CMK (cell line): ENCODE measurements around the gene RSPH6A.

Experiments
- DNase-seq: peaks from one replicate; pipeline ENCODE4 v3.0.0-alpha.2; 2010; ENCODE audit warnings: low read depth

RSPH6A gene

DNA sequence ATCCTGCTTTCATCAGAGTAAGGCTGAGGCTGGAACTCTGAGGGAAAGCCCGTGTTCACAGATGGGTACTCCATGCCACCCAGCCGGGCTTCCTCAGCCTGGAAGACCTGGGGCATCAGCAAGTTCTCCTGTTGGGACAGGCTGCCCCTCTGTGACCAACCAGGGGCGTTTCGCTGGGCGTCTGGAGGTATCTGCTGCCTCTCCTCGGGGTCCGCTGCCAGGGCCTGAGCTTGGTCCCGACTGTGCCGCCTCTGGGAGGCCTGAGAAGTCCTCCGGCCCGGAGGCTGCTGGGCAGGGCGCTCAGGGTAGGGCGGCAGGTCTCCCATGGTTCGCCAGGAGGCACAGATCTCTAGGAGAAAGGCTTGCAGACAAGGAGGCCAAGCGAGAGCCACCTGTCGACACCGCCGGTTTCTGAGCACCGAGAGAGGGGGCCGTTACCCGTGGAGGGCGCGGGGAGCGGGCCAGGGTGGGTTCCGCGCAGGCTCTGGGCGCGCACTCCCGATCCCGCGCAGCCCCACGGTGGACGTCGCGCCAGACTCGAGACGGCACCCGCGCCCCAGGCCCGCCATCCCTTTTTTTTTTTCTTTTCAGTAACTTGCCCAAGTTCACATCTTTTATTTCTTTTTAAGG, at the start of gene RSPH6A:
Gene RSPH6A (minus strand): TSS at position 458 of the 630 bp plus-strand sequence. CDS start 132 bp downstream, at position 326.
- DNase-seq: no peak

DNA sequence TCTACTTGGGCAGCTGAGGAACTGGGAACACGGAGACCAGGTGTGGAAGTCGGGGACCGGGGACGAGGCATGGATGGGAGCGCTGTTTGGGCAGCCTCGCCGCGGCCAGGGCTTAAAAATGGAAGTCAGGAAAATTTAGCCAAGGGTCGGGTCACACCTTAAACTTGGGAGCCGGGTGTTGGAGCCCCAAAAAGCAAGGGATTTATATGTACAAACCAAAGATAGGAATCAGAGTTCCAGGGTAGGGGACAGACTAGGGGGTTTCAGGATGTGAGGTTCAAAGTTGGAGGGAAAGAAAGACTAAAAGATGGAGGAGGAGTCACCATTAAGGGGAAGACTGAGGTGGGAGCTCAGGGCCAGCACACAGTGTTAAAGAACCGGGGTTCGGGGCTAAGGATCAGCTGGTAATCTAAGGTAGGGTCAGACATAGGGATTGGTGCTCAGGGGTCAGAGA, 49.5 kb upstream of the RSPH6A start:
- no peak for DNase-seq

DNA sequence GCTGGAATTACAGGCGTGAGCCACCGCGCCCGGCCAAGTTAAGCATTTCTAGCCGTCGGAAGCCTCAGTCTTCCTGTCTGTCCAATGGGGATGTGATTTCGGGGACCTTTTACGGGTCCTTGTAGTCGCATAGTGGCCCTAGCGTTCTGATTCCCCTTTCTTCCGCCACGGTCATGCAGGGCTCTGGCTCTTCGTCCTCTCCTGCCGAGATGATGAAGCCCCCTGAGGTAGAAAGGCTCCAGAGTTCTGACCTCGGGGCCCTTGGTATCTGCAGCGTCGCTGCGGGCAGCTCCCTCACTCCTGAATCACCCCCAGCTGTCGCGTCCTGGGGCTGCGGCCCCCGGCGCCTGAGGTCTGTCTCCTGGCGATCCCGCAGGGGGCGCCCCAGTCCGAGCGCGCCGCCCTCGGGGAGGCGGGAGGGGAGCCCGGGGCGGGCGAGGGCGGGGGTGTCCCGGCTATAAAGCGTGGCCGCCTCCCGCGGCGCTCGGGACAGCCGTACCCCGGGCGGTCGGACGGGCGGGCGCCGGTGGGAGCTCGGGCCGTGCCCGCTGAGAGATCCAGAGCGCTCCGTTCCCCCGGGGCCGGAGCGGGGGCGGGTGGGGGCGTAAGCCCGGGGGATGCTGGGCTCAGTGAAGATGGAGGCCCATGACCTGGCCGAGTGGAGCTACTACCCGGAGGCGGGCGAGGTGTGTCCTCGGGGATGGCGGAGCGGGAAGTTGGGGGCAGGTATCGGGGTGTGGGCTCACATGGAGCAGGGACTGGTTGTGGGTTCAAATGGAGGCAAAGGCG, 48.9 kb upstream of the RSPH6A start, which contains the start of gene FOXA3:
Gene FOXA3 (plus strand): TSS at position 487 of the 789 bp plus-strand sequence. CDS start 131 bp downstream, at position 618.
- DNase-seq: no peak

DNA sequence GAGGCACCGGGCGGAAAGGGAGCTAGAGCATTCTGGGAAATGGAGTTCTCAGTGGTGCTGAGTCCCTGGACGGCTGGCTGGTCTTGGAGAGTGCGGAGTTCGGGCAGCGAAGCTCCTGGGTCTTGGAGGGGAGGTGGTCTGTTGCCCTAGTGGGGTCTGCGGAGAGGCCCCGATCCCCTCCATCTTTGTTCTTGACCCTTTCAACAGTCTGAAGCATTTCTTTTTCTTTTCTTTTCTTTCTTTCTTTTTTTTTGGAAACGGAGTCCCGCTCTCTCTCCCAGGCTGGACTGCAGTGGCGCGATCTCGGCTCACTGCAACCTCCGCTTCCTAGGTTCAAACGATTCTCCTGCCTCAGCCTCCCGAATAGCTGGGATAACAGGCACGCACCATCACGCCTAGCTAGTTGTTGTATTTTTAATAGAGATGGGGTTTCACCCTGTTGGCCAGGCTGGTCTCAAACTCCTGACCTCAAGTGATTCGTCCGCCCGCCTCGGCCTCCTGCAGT, 48.3 kb upstream of the RSPH6A start:
- DNase-seq: no peak

DNA sequence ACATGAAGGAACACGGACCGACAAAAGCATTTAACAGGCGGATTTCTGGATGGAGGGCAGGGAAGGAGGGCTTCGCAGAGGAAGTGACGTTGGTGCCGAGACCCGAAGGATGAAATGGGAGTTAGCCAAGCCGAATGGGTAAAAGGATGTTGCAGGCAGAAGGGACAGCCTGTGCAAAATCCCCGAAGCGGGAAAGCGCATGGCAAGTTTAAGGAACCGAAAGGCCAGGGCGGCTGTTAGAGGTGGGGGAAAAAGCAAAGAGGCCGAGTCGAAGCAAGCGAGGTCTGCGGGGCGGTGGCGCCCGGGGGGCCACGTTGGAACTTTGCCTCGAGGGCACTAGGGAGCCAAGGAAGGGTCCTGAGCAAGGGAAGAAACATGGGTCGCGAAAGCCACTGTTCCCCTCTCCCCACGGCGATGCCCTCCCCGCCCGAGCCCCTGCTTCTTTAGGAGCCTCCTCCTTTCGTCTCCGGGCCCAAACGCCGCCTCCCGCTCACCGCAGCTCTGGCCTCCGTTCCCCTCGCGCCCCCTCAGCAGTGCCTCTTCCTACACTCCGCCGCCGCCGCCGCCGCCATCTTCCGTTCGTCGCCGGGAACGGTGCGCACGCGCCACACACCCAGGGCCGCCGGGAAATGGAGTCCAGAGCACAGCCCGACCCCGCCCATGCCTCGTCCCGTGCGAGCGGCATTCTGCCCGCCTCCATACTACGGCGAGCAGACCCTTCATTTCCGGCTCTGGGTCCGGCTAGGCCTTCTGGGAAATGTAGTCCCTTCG, 47.6 kb upstream of the RSPH6A start, which contains the start of gene SYMPK:
Gene SYMPK (minus strand): TSS at position 584 of the 771 bp plus-strand sequence. CDS start 8,652 bp downstream, outside the sequence.
- peak; percentile 97 for DNase-seq

DNA sequence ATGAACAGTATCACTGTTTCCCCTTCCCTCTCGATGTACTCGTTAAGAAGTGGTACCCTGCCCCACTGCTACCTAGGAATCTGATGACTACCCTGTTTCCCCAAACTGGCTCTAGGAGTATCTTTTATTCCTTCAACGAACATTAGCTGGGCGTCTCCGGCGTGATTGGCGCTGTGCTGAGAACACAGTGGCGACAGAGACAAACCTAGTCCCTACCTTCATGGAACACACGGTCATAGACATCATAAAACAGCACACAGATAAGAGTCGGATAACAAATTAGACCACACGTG, 47.1 kb upstream of the RSPH6A start:
- no peak for DNase-seq

DNA sequence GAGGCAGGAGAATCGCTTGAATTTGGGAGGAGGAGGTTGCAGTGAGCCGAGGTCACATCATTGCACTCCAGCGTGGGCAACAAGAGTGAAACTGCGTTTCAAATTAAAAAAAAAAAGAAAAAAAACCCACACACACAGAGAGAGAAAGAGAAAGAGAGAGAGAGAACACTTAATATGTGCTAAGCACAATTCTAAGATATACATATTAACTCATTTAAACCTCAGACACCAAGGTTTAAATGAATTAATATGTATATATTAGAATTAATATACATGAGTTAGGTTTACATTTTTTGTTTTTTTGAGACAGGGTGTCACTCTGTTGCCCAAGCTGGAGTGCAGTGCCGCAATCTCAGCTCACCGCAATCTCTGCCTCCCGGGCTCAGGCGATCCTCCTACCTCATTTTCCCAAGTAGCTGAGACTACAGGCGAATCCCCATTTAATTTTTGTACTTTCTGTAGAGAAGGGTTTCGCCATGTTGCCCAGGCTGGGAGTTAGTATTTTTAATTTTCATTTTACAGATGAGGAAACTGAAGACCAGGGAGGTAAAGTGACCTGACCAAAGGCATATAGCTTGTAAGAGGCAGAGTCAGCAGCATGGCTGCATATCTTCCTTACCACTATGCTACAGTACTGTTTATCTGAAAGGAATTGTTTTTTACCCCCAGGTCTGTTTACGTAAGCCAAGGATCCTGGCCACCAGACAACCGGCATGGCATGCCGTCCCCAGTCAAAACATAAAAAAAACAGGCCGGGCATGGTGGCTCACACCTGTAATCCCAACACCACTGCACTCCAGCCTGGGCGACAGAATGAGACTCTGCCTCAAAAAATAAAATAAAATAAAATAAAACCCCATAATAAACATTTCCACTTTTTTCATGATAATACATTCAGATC, 45.5 kb upstream of the RSPH6A start:
- DNase-seq: no peak

DNA sequence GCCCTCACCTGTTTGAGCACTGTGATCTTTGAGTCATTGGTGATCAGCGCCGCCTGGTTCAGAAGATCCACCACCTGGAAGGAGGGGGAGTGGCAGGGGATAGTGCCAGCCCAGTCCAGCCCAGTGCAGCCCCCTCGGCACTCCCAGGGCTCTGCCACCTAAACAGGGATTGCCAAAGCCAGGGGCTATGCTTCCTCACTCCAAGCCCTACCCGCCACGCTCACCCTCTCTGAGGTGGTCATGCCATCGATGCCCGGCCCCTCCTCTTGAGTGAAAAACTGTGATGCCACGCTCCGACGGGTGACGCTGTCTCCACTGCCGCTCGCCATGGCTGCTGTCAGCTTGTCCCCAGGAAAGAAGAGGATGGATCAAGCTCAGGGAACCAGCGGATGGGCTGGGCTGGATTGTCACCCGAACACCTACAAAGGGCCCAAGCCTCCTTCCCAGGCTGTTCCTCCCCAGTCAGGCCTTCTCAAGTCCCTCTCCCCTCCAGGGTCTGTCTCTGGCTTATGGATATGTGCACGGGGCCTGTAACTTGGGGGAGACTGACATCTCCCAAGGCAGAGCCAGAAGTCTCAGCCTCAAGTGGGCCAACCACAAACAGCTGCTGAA, 39.2 kb upstream of the RSPH6A start:
- DNase-seq: no peak

DNA sequence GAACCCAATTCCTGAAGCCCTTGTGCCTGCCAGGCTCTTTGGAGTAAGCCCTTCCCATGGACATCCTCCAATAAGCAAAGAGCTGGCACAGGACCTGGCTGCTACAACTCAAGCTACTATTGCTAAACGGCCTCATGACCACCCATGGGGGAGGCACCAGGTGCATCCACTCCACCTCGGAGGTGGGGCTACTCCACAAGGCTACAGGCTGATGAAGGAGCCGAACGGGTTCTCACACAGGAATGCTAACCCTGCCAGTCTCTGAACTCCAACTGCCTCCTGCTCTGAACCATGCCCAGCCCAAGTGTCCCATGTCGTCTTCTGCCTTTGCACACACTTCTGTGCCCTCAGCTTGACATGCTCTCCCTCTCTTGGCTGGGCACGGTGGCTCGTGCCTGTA, 37.9 kb upstream of the RSPH6A start:
- no peak for DNase-seq

DNA sequence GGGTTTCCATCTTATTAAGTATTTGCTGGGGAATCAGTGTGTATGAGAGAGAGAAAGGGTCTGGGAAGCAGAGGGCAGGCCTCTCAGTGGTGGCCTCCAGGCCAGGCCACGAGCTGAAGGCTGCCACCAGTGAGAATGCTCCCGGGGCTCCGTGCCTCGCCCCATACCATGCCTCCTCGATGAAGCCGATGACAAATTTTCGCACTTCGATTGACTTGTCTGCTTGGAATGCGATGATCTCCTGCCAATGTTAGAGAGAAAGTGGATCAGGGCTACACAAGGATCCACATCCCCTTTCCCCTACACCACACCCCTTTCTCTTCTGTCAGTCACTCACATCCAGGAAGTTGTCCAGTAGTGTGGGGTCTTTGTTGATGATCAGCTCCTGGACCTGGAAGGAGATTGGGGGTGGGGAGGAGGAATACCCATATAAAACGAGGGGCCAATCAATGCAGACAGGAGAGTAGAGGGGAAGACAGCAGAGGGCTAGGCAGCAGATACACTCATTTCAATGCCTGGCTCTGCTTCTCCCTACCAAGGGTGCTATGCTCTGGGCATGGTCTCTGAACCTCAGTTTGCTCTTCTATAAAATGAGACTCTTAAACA, 37.1 kb upstream of the RSPH6A start:
- no peak for DNase-seq

DNA sequence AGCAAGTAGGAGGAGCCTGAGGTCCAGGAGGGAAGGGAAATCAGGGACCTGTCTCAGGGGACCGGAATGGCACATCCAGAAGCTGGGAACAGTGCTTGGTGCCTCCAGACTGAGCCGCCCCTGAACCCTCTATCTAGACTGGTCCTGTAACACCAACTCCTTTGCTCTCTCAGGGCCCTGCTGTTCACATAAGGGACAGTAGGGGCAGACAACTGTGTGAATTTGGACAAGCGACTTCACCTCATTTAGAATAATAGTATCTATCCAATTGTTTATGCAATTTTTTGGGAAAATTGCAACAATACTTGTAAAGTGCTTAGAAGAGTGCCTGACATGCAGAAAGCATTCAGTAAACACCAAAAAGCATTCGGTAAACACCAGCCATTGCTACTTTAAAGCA, 33.8 kb upstream of the RSPH6A start:
- no peak for DNase-seq

DNA sequence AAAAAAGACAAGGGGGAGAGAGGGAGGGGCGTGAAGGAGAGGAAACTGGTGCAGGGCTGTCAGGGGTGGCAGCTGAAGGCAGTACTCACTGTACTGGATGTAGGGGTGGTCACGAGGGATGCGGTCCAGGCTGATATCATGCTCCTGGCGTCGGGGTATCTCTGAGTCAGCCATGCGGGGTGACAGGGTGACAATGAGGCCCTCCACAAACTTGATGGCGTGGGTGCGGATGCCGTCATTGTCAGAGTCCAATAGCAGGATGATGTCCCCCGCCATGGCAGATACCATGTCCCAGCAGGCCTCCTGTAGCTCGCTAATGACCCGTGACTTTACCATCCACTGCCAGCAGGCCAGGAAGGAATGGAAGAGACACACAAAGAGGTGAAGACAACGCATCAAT, 32.6 kb upstream of the RSPH6A start:
- DNase-seq: no peak

DNA sequence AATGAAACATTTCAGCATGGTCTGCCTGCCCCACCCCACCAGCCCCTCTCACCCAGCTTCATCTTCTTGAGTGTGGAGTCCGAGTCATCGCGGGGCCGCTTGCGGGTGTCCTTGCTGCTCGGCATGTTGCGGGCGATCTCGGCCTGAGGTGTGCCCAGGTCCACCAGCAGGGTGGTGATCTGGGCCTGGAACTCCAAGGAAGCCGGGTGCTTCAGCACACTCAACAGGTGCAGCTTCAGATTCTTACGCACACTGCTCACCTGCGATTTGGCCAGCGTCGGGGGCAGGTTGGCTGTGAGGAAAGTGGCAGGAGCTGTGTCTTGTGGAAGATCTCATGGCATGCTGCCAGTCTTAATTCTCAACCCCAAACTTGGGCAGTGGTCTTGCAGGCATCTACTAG, 27.1 kb upstream of the RSPH6A start:
- DNase-seq: no peak

DNA sequence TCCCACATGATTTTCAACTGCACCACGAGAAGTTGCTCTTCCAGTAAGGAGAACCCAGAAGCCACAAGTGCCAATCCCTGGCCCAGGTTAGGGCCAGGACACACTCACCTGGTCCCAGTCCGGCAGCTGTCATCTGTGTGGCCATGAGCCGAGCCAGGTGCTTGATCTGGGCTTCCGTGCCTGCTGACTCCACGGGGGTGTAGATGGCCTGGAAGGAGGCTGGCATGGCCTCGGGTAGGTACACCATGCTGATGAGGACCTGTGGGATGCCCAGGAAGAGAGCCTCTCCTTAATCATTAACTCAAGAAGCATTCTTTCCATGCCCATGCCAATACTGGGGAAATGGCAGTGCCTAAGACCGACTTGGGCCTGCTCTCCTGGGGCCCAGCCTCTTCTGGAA, 19.9 kb upstream of the RSPH6A start:
- no peak for DNase-seq

DNA sequence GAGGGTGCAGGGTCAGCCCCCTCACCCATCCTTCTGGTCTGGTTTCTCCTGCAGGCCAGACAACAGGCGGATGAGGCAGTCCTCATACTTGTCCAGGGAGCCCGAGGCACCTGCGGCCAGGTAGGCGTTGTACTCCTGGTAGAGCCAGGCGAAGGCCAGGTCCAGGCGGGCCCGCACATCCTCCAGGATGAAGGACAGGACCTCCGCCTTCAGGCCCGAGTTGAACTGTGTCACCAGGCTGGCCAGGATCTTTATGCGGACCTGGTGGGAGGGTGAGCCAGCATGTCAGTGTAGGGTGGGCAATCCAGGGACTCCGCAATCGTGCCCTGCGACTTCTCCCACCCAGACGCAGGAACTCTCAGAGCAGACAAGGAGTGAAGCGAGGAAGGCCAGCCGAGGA, 13.8 kb upstream of the RSPH6A start:
- DNase-seq: no peak

DNA sequence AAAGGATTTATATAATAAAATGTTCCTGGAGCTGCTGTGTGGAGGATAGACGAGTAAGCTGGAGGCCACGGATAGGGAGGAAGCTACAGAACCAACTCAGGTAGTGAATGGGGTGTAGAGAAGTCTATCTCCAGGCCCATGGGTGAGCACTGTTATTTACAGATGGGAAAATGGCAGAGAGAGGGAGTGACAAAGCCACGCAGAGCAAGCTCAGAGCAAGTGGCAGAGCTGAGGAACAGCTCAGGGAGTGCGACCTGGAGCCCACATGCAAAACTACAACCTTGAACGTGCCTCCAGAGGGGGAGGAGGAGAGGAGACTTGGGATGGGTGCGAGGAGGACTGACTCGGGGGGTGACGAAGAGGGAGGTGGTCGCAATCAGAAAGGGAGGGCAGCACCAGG, 13.4 kb upstream of the RSPH6A start:
- DNase-seq: no peak

DNA sequence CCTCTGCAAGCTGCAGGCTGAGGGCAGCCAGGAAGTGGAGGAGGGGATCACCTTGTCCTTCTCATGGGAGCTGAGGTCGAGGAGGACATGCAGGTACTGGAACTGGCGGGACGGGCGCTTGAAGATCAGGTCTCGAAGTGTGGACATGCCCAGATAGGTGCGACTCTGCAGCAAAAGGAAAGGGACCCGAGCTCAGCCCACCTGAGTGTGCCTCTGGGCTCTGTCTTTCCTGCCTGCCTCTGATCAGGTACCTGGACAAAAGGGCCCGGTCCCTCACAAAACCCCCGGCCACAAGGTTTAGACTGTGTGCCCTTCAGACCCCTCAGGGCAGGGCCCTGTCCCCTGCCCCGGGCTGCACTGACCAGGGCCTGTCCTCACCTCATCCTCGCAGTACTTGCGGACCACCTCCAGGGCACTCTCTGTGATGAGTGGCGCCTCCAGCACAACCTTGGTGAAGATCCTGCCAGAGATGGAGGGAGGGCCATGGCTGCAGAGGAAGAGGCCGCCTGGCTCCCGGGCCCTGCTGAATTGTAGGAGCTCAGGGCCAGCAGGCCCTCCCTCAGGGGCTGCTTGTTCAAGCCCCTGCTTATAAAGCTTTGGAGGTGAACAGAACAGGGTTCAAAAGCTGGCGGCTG, 12.5 kb upstream of the RSPH6A start:
- no peak for DNase-seq

DNA sequence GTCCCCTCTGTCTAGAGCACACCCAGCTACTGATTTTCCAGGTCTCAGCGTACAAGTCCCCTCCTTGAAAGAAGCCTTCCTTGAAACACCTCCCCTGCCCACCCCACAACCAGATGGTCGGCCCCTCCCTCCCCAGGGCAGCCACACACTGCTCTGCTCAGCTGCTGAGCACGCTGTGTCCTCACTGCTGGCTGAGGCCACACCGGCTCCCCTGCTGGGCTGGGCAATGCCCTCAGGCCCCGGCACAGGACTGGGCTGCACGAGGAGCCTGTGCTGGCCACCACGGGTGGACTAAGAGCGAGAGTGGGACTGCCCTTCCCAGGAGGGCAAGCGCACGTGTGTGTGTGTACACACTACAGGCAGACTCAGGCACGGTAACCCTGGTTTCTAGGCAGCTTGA, 11.8 kb upstream of the RSPH6A start:
- no peak for DNase-seq

DNA sequence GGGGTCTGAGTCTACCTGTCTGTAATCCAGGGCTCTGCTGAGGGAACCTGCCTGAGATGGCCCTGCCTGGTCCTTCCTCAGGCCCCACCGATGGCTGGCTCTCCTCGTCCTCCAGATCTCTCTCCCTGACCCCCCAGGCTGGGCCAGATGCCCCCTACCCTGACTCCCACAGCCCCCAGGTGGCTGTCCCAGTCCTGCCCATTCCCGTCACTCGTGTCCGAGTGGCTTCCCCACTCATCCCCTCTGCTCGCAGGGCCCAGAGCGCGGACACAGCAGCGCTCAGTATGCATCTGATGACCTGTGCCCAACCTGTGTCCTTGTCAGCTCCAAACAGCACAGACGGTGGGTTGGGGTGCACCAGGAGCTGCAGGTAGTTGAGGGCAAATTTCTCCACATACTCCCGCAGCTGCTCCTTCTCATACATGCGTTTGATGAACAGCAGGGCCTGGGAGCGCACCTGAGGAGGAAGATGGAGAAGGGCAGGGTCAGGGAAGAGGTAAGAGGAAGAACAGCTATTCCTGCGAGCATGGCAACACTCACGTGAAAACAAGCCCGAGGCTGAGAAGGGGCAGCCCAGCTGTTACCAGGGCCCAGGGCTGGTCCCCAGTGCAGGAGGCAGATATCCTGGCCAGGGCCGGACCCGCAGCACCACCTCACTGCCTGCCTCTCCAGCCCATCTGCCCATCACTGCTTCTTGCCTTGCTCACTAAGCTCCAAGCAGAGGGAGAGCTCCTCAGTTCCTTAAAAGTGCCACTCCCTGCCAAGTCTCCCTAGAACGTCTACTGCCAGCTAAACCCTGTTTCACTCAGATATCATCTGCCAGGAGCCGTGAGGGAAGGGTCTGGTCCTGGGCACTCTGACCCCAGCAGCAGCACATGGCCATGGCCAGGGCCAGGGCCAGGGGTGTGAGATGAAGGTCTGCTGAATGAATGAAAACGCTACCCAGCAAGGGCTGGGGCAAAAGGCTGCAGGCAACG, 11.1 kb upstream of the RSPH6A start:
- no peak for DNase-seq
